Fibroblast of lung (primary cell): ENCODE data around the gene CCDC157. TPM values are rescaled to one million over a fixed set of nuclear protein-coding genes. Genes with fewer than 3 reads are reported as not detected.
A peak's percentile ranks its signal among the peaks of the same experiment; 100 is the strongest.

Experiments used
- DNase-seq, 2 donors: peaks; one replicate each; pipeline versions ENCODE4 v3.0.0 to v3.0.0-alpha.2; 2010; ENCODE audit warnings: low read depth in 2 of 2
- H2AFZ ChIP-seq: 2 replicates; pipeline ENCODE4 v1.5.1; 2012; ENCODE audit warnings: low read length, control low read depth, inconsistent platforms
- H3K27ac ChIP-seq: 2 replicates; pipeline ENCODE4 v1.5.1; 2011; ENCODE audit warnings: low read length, control low read depth; ENCODE audit not compliant: insufficient read depth
- H3K27me3 ChIP-seq: 2 replicates; pipeline ENCODE4 v1.5.1; 2011; ENCODE audit warnings: mild to moderate bottlenecking, low read length; ENCODE audit not compliant: control insufficient read depth, insufficient read depth
- H3K36me3 ChIP-seq: 2 replicates; pipeline ENCODE4 v1.5.1; 2011; ENCODE audit warnings: low read length; ENCODE audit not compliant: control insufficient read depth, insufficient read depth
- H3K4me1 ChIP-seq: 2 replicates; pipeline ENCODE4 v1.5.1; 2011; ENCODE audit warnings: low read length; ENCODE audit not compliant: control insufficient read depth, insufficient read depth; ENCODE audit errors: extremely low read depth
- H3K4me2 ChIP-seq: 2 replicates; pipeline ENCODE4 v1.5.1; 2011; ENCODE audit warnings: low read length, control low read depth; ENCODE audit not compliant: insufficient read depth; ENCODE audit errors: extremely low read depth
- H3K4me3 ChIP-seq, 4 experiments: fragments of 200-600 bp in 1 of 4; sonication (generic) in 1 of 4; replicated peaks in 1 of 4; 2 replicates each; pipeline ENCODE4 v1.5.1; 2011 to 2016; ENCODE audit warnings: low read length in 4 of 4, low read depth in 3 of 4, mild to moderate bottlenecking in 3 of 4, control low read depth in 2 of 4, inconsistent platforms in 1 of 4, mixed read lengths in 1 of 4; ENCODE audit not compliant: insufficient read depth in 1 of 4; ENCODE audit errors: control extremely low read depth in 1 of 4
- H3K79me2 ChIP-seq: 2 replicates; pipeline ENCODE4 v1.5.1; 2012; ENCODE audit warnings: mild to moderate bottlenecking, low read length, inconsistent platforms; ENCODE audit not compliant: control insufficient read depth, insufficient read depth
- H3K9ac ChIP-seq: 2 replicates; pipeline ENCODE4 v1.5.1; 2011; ENCODE audit warnings: mild to moderate bottlenecking, low read length, control low read depth; ENCODE audit not compliant: insufficient read depth
- H3K9me3 ChIP-seq: 2 replicates; pipeline ENCODE4 v1.5.1; 2012; ENCODE audit warnings: low read depth, low read length; ENCODE audit not compliant: control insufficient read depth, insufficient read depth
- H4K20me1 ChIP-seq: 2 replicates; pipeline ENCODE4 v1.5.1; 2011; ENCODE audit warnings: low read length; ENCODE audit not compliant: control insufficient read depth, insufficient read depth; ENCODE audit errors: extremely low read depth
- EZH2 ChIP-seq: IDR thresholded peaks from 2 replicates; pipeline ENCODE4 v1.5.1; 2012; ENCODE audit warnings: low read length, control low read depth, mild to moderate bottlenecking; ENCODE audit errors: missing control alignments
- polyA plus RNA-seq, 2 donors: library from polyadenylated mRNA; depleted of rRNA in 1 of 2; stranded (reverse) in 1 of 2; unstranded in 1 of 2; fragments of >200 nt; gene quantifications; 2 replicates each; pipeline ENCODE4 v1.2.1, GENCODE V29; 2011 to 2012; ENCODE audit warnings: missing spikeins in 1 of 2
- total RNA-seq: library from RNA; depleted of rRNA; stranded (reverse); fragments of >200 nt; gene quantifications from 2 replicates; pipeline ENCODE4 v1.2.1, GENCODE V29; 2014
- TF ChIP-seq, protein P1 (sequence below), 2 donors: IDR thresholded peaks in 1 of 2; conservative IDR thresholded peaks in 1 of 2; 1 replicate in 1 of 2; 2 replicates in 1 of 2; pipeline ENCODE4 v1.5.1; 2011 to 2012; ENCODE audit warnings: low read length in 2 of 2, control low read depth in 1 of 2, inconsistent platforms in 1 of 2, low read depth in 1 of 2, mild to moderate bottlenecking in 1 of 2

CCDC157 gene
- total and polyA plus RNA-seq, 2 donors (not counting 1 experiment from before 2014, with no cell fraction given) = 0.77 to 1.5 TPM

DNA sequence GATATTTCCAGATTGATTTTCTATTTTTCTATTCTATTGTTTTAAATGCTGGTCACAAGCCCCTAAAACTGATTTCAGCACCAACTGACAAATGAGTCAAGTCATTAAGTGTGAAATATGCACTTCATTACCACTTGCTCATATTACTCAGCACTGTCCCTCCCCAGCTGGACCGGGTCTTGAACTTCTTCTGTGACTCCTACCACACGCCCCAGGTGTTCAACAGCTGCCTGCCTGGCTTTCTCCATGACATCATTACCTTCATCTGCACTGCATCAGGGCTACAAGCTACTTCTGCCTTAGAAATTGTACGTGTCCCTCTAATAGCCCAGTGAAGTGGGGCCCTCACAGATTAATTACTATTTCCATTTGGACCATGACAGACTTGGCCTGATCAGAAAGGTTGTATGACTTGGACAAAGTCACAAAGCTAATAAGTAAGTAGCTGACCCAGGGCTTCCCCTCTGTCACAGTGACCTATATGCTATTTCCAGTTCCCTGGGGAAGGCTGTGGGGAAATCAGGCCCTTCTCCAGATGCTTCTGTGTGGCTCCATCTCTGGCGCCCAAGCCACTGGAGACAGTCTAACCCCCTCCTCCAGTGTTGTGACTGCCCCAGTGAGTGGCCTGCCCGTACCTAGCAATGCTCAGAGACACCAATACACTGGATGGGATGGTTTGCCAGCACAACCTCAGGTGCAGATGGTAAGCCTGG lies 48.1 kb upstream of the CCDC157 start:
- H3K4me1 ChIP-seq = peaks cover 44% of the 10 kb centered on the region
- H3K9ac ChIP-seq = no peak overlapping the region
- no peaks in the 10 kb centered on the region for H3K9me3 ChIP-seq
- H3K27me3 ChIP-seq = no peaks in the 10 kb centered on the region
- DNase-seq = peak; percentile 60 to 81
- TF ChIP-seq, protein P1, sequence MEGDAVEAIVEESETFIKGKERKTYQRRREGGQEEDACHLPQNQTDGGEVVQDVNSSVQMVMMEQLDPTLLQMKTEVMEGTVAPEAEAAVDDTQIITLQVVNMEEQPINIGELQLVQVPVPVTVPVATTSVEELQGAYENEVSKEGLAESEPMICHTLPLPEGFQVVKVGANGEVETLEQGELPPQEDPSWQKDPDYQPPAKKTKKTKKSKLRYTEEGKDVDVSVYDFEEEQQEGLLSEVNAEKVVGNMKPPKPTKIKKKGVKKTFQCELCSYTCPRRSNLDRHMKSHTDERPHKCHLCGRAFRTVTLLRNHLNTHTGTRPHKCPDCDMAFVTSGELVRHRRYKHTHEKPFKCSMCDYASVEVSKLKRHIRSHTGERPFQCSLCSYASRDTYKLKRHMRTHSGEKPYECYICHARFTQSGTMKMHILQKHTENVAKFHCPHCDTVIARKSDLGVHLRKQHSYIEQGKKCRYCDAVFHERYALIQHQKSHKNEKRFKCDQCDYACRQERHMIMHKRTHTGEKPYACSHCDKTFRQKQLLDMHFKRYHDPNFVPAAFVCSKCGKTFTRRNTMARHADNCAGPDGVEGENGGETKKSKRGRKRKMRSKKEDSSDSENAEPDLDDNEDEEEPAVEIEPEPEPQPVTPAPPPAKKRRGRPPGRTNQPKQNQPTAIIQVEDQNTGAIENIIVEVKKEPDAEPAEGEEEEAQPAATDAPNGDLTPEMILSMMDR (conservative IDR thresholded peaks at IDR 0.05 in 1 of 2, IDR thresholded peaks at IDR 0.05 in 1 of 2; ENCODE audit: low read depth in 1 of 2, low read length in 2 of 2) = no peak
- no peak for TF ChIP-seq EZH2
- peaks cover 2% of the 10 kb centered on the region for H4K20me1 ChIP-seq
- H3K4me2 ChIP-seq = no peak overlapping the region
- H3K36me3 ChIP-seq = peaks cover 2% of the 10 kb centered on the region
- no peak overlapping the region for H2AFZ ChIP-seq
- H3K4me3 ChIP-seq = no peak overlapping the region
- H3K79me2 ChIP-seq = peaks cover 15% of the 10 kb centered on the region
- no peak overlapping the region for H3K27ac ChIP-seq

DNA sequence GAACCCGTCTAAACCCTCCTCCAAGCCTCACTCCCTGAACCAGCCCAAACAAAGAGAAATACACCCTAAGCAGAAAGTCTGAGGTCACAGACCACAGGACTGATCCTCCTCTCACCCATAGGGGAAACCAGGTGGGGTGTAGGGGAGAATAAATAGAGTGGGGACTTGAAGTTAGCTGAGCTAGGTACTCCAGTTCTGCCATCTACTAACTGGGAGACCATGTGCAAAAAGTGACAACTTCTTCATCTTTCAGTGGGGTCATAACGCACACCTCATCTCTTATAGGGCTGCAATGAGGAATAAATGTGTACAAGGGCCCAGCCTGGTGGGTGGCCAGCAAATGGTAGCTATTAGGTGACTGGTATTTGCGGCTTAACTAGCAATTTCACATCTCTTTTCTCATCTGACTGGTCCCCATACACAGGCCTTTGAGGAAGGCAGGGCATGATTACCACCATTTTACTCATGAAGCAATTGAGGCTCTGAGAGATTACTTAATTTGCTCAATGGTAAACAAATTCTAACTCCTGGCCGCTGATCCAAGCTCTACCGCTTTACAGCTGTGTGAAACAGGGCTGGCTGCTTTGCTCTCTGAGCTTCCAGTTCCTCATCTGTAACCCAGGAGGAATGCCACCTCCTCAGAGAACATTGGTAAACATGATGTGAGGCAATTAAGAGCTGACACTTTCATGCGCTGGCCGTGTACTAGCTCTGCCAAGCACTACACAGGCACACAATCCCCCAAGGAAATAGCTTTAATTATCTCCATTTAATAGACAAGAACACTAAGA lies 46.7 kb upstream of the CCDC157 start:
- Histone ChIP-seq H3K9ac (no peak overlapping the region), H4K20me1 (peaks cover 2% of the 10 kb centered on the region), H3K27me3 (no peaks in the 10 kb centered on the region), H3K4me3 (no peak overlapping the region), H3K36me3 (no peaks in the 10 kb centered on the region), H3K4me1 (peaks cover 36% of the 10 kb centered on the region), H3K79me2 (peaks cover 15% of the 10 kb centered on the region), H3K4me2 (no peak overlapping the region), H3K9me3 (no peaks in the 10 kb centered on the region), H2AFZ (no peak overlapping the region), H3K27ac (no peak overlapping the region)
- TF ChIP-seq, protein P1 (conservative IDR thresholded peaks at IDR 0.05 in 1 of 2, IDR thresholded peaks at IDR 0.05 in 1 of 2; ENCODE audit: low read depth in 1 of 2, low read length in 2 of 2) = no peak
- TF ChIP-seq EZH2 = no peak
- DNase-seq = peak; percentile 65 to 78
